ENCODE data around the gene AEBP1. TPM values are rescaled to one million over a fixed set of nuclear protein-coding genes. Genes with fewer than 3 reads are reported as not detected.

Gene AEBP1
- total and polyA plus RNA-seq, 9 of the 15 experiments (the other 6 are each of a cell fraction or from before 2014, with no cell fraction given): 0.03 to 0.78 (median 0.30) TPM; not detected in 2

GRCh38 chr7:44074349-44074695 is 29.8 kb upstream of the AEBP1 start:
- DNase-seq (ENCODE audit: extremely low read depth in 1 of 4, low spot score in 3 of 4) (no peak), ATAC-seq (no peak), FAIRE-seq (no peak)
- Histone ChIP-seq H3K4me1 (replicated peaks in 1 of 2; ENCODE audit: control insufficient read depth in 2 of 2, insufficient read depth in 2 of 2, low read length in 2 of 2) (peaks cover 0 to 11% of the 10 kb centered on the region in 2 experiments; a peak in 2 of 5 replicates), H3K27me3 (ENCODE audit: control insufficient read depth in 2 of 2, insufficient read depth in 2 of 2, low read length in 2 of 2) (no peaks in the 10 kb centered on the region), H3K79me2 (ENCODE audit: control insufficient read depth, insufficient read depth, low read length) (no peaks in the 10 kb centered on the region), H3K9me3 (replicated peaks; ENCODE audit: control insufficient read depth, insufficient read depth, low read depth, low read length) (no peaks in the 10 kb centered on the region), H3K36me3 (ENCODE audit: control insufficient read depth, insufficient read depth, low read length) (peaks cover 29% of the 10 kb centered on the region; the same call in 2 of the 3 replicates), H3K27ac (ENCODE audit: extremely low read depth, low read depth, low read length) (no peak overlapping the region), H3K4me3 (no peak overlapping the region), H2AFZ (ENCODE audit: low read depth, low read length) (no peak overlapping the region), H3K9ac (ENCODE audit: insufficient read depth in 1 of 2, low read depth in 2 of 2, low read length in 2 of 2) (no peak overlapping the region), H3K4me2 (ENCODE audit: insufficient read depth, low read length) (no peak overlapping the region), H3K9me1 (ENCODE audit: control insufficient read depth, insufficient read depth, low read length) (peaks cover 4% of the 10 kb centered on the region), H4K20me1 (replicated peaks; ENCODE audit: control insufficient read depth, insufficient read depth, low read length) (peaks cover 15% of the 10 kb centered on the region)
- no TSS peak for BruUV-seq (replicated peaks)
- 83% methylated on average over 13 of the region's 13 CpGs for WGBS (ENCODE audit: insufficient coverage, low coverage, missing lambda C conversion rate)
- ChIA-PET POLR2A (interaction anchor here (1.3 kb wide), 1 partner anchor 10 kb away, joined by 4 read pairs; no protein-coding TSS in a partner anchor), CTCF (ENCODE audit: low intra/inter-chr PET ratio) (no interaction called here)
- in situ Hi-C loops (cut with MboI): no loop called here
- intact Hi-C loops (cut with micrococcal nuclease): no loop called here
- TF ChIP-seq ZNF282 (CRISPR knock-in tag; IDR thresholded peaks at IDR 0.05): no peak
- TF ChIP-seq DPF2 (IDR thresholded peaks at IDR 0.05): no peak
- TF ChIP-seq ZNF511 (CRISPR knock-in tag; IDR thresholded peaks at IDR 0.05): no peak
- TF ChIP-seq TAF9B (IDR thresholded peaks at IDR 0.05; ENCODE audit: partially characterized antibody): no peak
- TF ChIP-seq ETS1 (conservative IDR thresholded peaks at IDR 0.05; ENCODE audit: control insufficient read depth, low read depth, low read length): no peak
- TF ChIP-seq E2F3 (CRISPR knock-in tag; IDR thresholded peaks at IDR 0.05): no peak
- no peak for TF ChIP-seq SLC30A9 (CRISPR knock-in tag; IDR thresholded peaks at IDR 0.05)
- no peak for TF ChIP-seq ZNF354B (CRISPR knock-in tag; IDR thresholded peaks at IDR 0.05)
- no peak for TF ChIP-seq SMAD3 (CRISPR knock-in tag; conservative IDR thresholded peaks at IDR 0.05)
- TF ChIP-seq PRDM10 (IDR thresholded peaks at IDR 0.05; ENCODE audit: partially characterized antibody): no peak
- no peak for TF ChIP-seq FOXP4 (CRISPR knock-in tag; IDR thresholded peaks at IDR 0.05; ENCODE audit: borderline replicate concordance)
- TF ChIP-seq PTBP1 (IDR thresholded peaks at IDR 0.05; ENCODE audit: low read depth, low read length): no peak
- no peak for TF ChIP-seq DIDO1 (tag; IDR thresholded peaks at IDR 0.05; ENCODE audit: low read depth)
- no peak for TF ChIP-seq POLR3A (IDR thresholded peaks at IDR 0.05; ENCODE audit: borderline replicate concordance, extremely low read depth, insufficient read depth, insufficient read length)
- TF ChIP-seq THRA (IDR thresholded peaks at IDR 0.05): no peak
